Cardiac muscle cell (in vitro differentiated cells and primary cell): ENCODE measurements around the gene PRRC2B. TPM values are rescaled to one million over a fixed set of nuclear protein-coding genes. Genes with fewer than 3 reads are reported as not detected.

ENCODE experiments used
- DNase-seq, 2 donors: peaks; one replicate each; pipeline versions ENCODE4 v3.0.0 to v3.0.0-alpha.2; 2010 to 2017; ENCODE audit warnings: low read depth in 1 of 2, low spot score in 1 of 2
- H3K27ac ChIP-seq: fragments of 200-600 bp; sonication (generic); 2 replicates; pipeline ENCODE4 v1.5.1; 2016
- H3K27me3 ChIP-seq: fragments of 200-600 bp; sonication (generic); 2 replicates; pipeline ENCODE4 v1.6.0; 2016; ENCODE audit warnings: control low read depth
- H3K36me3 ChIP-seq: fragments of 200-600 bp; sonication (generic); 2 replicates; pipeline ENCODE4 v1.5.1; 2016; ENCODE audit warnings: control low read depth
- H3K4me1 ChIP-seq: fragments of 200-600 bp; sonication (generic); 2 replicates; pipeline ENCODE4 v1.8.1; 2017; ENCODE audit warnings: low read depth, mild to moderate bottlenecking, mixed run types
- H3K4me3 ChIP-seq: fragments of 200-600 bp; sonication (generic); 2 replicates; pipeline ENCODE4 v1.5.1; 2016; ENCODE audit warnings: mild to moderate bottlenecking
- H3K9me3 ChIP-seq: fragments of 200-600 bp; sonication (generic); 2 replicates; pipeline ENCODE4 v1.5.1; 2017; ENCODE audit warnings: low read depth, mild to moderate bottlenecking, control low read depth
- polyA plus RNA-seq: library from polyadenylated mRNA; unstranded; fragments of >200 nt; fragmentation: Nextera tagmentation; extraction: Ambion mirVana; gene quantifications from 2 replicates; pipeline ENCODE4 v1.2.1, GENCODE V29; 2016
- total RNA-seq: library from RNA; depleted of rRNA; stranded (reverse); fragments of >200 nt; gene quantifications from 2 replicates; pipeline ENCODE4 v1.2.3, GENCODE V29; 2016
- TF ChIP-seq, protein P1 (sequence below): IDR thresholded peaks from 2 replicates; pipeline ENCODE4 v1.5.1; 2012; ENCODE audit warnings: low read depth, mild to moderate bottlenecking, low read length

The PRRC2B gene
- total and polyA plus RNA-seq, 2 experiments from 2014 or later: 71.1 to 259 TPM

DNA sequence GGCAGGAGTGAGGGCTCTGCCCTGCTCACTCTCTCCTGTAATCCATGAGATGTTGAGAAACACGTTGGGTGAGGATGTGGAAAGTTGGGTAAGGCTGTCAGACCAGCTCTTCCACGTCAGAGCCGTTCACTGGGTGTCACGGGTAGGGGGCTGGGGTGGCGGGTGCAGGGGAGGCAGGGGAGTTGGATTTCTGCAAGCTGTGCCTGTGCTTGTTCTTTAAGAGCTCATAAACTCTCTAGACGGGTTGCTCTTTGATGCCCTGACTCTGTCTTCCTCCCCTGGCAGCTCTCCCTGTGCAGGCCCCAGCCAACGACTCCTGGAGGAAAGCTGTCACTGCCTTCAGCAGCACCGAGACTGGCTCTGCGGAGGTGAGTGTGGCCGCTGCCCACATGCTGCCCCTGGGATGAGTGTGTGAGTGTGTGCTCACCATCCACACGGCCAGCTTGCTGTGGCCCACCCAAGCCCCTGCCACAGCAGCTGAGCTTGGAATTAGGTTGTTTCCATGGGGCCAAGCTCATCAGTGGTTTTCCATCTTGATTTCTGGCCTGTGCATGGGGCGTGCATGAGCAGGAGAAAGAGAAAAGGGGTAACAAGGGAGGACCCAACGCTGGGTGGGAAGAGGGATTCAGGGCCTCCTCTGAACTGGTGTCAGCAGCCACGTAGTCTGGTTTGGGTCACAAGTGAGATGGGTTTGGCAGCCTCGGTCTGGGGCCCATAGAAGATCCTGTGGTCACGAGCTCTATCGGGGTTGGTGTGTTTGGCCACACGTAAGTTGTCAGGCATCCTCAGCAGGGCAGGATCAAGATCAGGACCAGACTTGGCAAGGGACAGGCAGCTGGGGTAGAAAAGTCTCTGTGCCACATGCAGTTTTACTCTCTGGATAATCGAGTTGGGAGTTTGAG, 87.8 kb downstream of the PRRC2B start:
- Histone ChIP-seq H3K36me3 (peaks cover 96% of the 10 kb centered on the region), H3K27ac (no peak overlapping the region), H3K4me3 (no peak overlapping the region), H3K9me3 (no peaks in the 10 kb centered on the region), H3K27me3 (no peaks in the 10 kb centered on the region), H3K4me1 (no peaks in the 10 kb centered on the region)
- TF ChIP-seq, protein P1, sequence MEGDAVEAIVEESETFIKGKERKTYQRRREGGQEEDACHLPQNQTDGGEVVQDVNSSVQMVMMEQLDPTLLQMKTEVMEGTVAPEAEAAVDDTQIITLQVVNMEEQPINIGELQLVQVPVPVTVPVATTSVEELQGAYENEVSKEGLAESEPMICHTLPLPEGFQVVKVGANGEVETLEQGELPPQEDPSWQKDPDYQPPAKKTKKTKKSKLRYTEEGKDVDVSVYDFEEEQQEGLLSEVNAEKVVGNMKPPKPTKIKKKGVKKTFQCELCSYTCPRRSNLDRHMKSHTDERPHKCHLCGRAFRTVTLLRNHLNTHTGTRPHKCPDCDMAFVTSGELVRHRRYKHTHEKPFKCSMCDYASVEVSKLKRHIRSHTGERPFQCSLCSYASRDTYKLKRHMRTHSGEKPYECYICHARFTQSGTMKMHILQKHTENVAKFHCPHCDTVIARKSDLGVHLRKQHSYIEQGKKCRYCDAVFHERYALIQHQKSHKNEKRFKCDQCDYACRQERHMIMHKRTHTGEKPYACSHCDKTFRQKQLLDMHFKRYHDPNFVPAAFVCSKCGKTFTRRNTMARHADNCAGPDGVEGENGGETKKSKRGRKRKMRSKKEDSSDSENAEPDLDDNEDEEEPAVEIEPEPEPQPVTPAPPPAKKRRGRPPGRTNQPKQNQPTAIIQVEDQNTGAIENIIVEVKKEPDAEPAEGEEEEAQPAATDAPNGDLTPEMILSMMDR: no peak
- DNase-seq: no peak

GRCh38 chr9:131482343-131483006, 88.6 kb downstream of the PRRC2B start:
- TF ChIP-seq, protein P1: no peak
- no peaks in the 10 kb centered on the region for H3K4me1 ChIP-seq
- no peak overlapping the region for H3K4me3 ChIP-seq
- no peaks in the 10 kb centered on the region for H3K9me3 ChIP-seq
- H3K27me3 ChIP-seq: no peaks in the 10 kb centered on the region
- H3K36me3 ChIP-seq: peaks cover 96% of the 10 kb centered on the region
- H3K27ac ChIP-seq: no peak overlapping the region
- DNase-seq: no peak

GRCh38 chr9:131483319-131484050, 89.6 kb downstream of the PRRC2B start:
- Histone ChIP-seq H3K4me3 (no peak overlapping the region), H3K27me3 (no peaks in the 10 kb centered on the region), H3K36me3 (peaks cover 94% of the 10 kb centered on the region), H3K9me3 (no peaks in the 10 kb centered on the region), H3K27ac (no peak overlapping the region), H3K4me1 (no peaks in the 10 kb centered on the region)
- TF ChIP-seq, protein P1: no peak
- DNase-seq: no peak

DNA sequence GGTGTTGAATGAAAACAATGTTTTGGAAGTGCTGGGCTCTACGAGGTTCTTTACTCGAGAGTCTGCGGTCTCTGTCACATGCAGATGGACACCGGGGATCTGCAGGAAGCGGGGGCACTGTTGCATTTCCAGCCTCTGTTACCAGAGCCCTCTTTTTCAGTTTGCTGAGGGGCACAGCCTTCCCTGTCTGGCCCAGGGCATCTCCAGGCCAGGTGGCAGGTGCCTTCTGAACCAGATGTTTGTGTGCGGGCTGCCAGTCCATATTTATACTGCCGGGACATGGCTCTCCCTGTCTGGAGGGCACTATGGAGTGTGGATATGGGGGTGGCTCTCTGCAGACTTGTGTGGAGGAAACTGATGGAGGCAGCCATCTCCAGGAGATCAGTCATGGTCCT, 90.2 kb downstream of the PRRC2B start:
- H3K36me3 ChIP-seq: peaks cover 92% of the 10 kb centered on the region
- no peak overlapping the region for H3K27ac ChIP-seq
- no peaks in the 10 kb centered on the region for H3K4me1 ChIP-seq
- no peak for DNase-seq
- H3K4me3 ChIP-seq: no peak overlapping the region
- H3K9me3 ChIP-seq: no peaks in the 10 kb centered on the region
- no peaks in the 10 kb centered on the region for H3K27me3 ChIP-seq
- TF ChIP-seq, protein P1: no peak

DNA sequence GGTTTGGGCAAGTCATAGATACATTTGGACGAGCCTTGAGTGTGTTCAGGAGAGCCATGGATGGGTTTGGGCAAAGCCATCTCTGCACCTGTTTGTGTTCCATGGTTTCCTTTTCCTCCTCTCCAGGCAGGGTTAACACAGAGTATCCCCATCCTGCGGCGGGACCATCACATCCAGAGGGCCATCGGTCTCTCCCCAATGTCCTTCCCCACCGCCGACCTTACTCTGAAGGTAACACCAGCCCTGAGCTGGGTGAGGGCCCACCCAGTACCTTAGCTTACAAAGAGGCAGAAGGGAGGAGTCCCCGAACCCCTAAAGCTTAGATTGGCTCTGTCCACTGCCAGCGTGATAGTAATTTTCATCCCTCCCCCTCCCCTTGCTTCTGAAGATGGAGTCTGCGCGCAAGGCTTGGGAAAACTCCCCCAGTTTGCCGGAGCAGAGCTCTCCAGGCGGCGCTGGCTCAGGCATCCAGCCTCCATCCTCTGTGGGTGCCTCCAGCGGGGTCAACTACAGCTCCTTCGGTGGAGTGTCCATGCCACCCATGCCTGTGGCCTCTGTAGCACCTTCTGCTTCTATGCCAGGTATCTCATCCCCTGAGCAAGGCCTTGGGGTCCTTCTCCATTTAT, 90.8 kb downstream of the PRRC2B start:
- peaks cover 90% of the 10 kb centered on the region for H3K36me3 ChIP-seq

More for the DNA sequence above, 90.8 kb downstream of the PRRC2B start:
- Histone ChIP-seq H3K27ac (no peak overlapping the region), H3K4me3 (no peak overlapping the region), H3K4me1 (no peaks in the 10 kb centered on the region), H3K27me3 (no peaks in the 10 kb centered on the region), H3K9me3 (no peaks in the 10 kb centered on the region)
- TF ChIP-seq, protein P1: no peak
- DNase-seq: no peak
